NCI-H345 treated with DMSO at 0.1 percent for 48 hours (cell line): ENCODE data around the gene PCDHGA12.
"Not testable (repeated sequence)": the region's sequence is repeated elsewhere in the genome, so short reads cannot be mapped to it uniquely, and the experiment has no call there.

Source experiments
- DNase-seq: peaks from one replicate; lab custom pipeline; 2025; ENCODE audit not compliant: unreplicated experiment; lab: John Stamatoyannopoulos, UW

Gene PCDHGA12

DNA sequence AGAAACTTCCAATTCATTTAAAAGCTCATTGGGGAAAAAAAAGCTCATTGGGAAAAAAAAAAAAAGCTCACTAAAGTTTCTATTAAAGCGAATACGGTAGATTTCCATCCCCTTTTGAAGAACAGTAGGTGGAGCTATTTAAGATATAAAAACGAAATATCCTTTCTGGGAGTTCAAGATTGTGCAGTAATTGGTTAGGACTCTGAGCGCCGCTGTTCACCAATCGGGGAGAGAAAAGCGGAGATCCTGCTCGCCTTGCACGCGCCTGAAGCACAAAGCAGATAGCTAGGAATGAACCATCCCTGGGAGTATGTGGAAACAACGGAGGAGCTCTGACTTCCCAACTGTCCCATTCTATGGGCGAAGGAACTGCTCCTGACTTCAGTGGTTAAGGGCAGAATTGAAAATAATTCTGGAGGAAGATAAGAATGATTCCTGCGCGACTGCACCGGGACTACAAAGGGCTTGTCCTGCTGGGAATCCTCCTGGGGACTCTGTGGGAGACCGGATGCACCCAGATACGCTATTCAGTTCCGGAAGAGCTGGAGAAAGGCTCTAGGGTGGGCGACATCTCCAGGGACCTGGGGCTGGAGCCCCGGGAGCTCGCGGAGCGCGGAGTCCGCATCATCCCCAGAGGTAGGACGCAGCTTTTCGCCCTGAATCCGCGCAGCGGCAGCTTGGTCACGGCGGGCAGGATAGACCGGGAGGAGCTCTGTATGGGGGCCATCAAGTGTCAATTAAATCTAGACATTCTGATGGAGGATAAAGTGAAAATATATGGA lies at the start of gene PCDHGA12:
Gene PCDHGA12 (plus strand): TSS at position 176 of the 782 bp plus-strand sequence. CDS start 253 bp downstream, at position 429.
- DNase-seq, result no peak

DNA sequence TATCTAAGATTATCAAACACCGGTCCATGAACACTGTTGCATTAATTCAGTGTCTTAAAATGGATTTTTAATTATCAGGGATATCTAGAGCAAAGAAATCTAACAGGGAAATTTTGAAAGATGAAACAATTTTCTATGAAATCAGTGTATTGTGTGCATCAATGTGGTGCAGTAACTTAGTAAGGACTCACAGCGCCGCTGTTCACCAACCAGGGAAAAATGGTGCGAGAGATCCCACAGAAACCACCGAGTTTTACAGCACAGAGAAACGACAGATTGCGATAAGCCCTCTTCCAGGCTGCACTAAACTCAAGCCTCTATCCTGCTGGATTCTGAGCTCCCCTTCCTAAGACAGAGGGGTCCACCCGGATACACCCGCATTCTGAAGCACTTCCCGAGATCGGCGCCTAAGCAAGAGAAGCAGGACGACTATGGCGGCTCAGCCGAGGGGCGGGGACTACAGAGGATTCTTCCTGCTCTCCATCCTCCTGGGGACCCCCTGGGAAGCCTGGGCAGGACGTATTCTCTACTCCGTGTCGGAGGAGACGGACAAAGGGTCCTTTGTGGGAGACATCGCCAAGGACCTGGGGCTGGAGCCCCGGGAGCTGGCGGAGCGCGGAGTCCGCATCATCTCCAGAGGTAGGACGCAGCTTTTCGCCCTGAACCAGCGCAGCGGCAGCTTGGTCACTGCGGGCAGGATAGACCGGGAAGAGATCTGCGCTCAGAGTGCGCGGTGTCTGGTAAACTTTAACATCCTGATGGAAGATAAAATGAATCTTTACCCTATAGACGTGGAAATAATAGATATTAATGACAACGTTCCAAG lies 47.6 kb upstream of the PCDHGA12 start, which contains the start of gene PCDHGA7:
Gene PCDHGA7 (plus strand): TSS at position 274 of the 826 bp plus-strand sequence. CDS start 158 bp downstream, at position 432.
- DNase-seq, result no peak

GRCh38 chr5:141383345-141383744 lies 47.0 kb upstream of the PCDHGA12 start:
- DNase-seq, result no peak

GRCh38 chr5:141384471-141385267 lies 45.6 kb upstream of the PCDHGA12 start:
- no peak for DNase-seq

- not testable (repeated sequence) for DNase-seq
Observed at GRCh38 chr5:141387557-141388311, 42.6 kb upstream of the PCDHGA12 start, which contains the start of gene PCDHGB4. Gene PCDHGB4 (plus strand): TSS chr5:141387698. CDS start chr5:141387885, 187 bp downstream.

- no peak for DNase-seq
Observed at GRCh38 chr5:141388661-141389060, 41.6 kb upstream of the PCDHGA12 start.

- DNase-seq, result no peak
Observed at GRCh38 chr5:141389153-141390042, 40.9 kb upstream of the PCDHGA12 start.

- DNase-seq, result no peak
Observed at GRCh38 chr5:141392429-141393198, 37.7 kb upstream of the PCDHGA12 start, which contains the start of gene PCDHGA8. Gene PCDHGA8 (plus strand): TSS chr5:141392633. CDS start chr5:141392814, 181 bp downstream.

DNA sequence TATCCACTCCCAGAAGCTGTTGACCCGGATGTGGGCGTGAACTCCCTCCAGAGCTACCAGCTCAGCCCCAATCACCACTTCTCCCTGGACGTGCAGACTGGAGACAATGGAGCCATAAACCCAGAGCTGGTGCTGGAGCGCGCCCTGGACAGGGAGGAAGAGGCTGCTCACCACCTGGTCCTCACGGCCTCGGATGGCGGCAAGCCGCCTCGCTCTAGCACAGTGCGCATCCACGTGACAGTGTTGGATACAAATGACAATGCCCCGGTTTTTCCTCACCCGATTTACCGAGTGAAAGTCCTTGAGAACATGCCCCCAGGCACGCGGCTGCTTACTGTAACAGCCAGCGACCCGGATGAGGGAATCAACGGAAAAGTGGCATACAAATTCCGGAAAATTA lies 37.0 kb upstream of the PCDHGA12 start:
- DNase-seq, result no peak

GRCh38 chr5:141394401-141395187 lies 35.7 kb upstream of the PCDHGA12 start:
- DNase-seq, result not testable (repeated sequence)

DNA sequence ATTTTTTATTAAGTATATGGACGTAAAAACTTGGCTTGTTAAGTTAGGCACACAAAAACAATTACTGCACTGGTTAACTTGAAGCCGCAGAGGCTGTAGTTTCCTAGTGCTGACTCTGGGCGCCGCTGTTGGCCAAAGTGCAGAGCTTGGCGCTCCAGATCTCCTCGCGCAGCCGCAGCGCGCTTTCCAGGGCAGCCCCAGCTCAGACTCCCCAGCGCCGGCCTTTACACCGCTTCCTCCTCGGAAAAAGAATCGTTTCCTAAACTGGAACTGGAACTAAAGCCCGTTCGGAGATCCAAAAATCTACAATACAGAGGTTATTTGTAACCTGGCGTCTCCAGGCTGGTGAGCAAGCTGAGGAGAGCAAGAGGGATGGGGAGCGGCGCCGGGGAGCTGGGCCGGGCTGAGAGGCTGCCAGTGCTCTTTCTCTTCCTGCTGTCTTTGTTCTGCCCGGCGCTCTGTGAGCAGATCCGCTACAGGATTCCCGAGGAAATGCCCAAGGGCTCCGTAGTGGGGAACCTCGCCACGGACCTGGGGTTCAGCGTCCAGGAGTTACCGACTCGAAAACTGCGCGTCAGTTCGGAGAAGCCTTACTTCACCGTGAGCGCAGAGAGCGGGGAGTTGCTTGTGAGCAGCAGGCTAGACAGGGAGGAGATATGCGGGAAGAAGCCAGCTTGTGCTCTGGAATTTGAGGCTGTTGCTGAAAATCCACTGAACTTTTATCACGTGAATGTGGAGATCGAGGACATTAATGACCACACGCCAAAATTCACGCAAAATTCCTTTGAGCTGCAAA lies 32.4 kb upstream of the PCDHGA12 start, which contains the start of gene PCDHGB5:
Gene PCDHGB5 (plus strand): TSS at position 192 of the 796 bp plus-strand sequence. CDS start 181 bp downstream, at position 373.
- not testable (repeated sequence) for DNase-seq

GRCh38 chr5:141398608-141399007 lies 31.7 kb upstream of the PCDHGA12 start:
- no peak for DNase-seq

- DNase-seq, result no peak
Observed at GRCh38 chr5:141399555-141400258, 30.6 kb upstream of the PCDHGA12 start.

DNA sequence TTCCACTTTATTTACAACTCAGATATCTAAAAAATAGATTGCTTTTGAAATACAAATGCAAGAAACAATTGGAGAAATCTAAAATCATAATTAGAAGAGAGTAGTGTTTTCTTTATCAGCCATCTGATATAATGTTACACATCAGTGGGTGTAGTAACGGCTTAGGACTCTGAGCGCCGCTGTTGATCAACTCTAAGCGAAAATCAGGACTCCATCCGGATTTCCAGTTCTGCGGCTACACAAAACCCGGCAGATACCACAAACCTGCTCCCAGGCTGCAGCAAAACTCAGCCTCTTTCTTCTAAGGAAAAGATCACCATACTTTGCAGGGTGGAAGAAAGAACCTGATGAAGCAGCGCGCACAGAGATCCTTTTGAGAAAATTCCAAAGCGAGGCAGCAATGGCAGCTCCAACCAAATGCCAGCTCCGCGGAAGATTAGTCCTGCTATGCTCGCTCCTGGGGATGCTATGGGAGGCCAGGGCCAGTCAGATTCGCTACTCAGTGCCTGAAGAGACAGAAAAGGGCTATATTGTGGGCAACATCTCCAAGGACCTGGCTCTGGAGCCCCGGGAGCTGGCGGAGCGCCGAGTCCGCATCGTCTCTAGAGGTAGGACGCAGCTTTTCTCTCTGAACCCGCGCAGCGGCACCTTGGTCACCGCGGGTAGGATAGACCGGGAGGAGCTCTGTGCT lies 27.6 kb upstream of the PCDHGA12 start, which contains the start of gene PCDHGA9:
Gene PCDHGA9 (plus strand): TSS at position 226 of the 691 bp plus-strand sequence. CDS start 175 bp downstream, at position 401.
- DNase-seq, result no peak

GRCh38 chr5:141403387-141403786 lies 26.9 kb upstream of the PCDHGA12 start:
- DNase-seq, result no peak
